Progenitor cell of endocrine pancreas (in vitro differentiated cells): ENCODE results near the gene EMP2. TPM values are rescaled to one million over a fixed set of nuclear protein-coding genes. Genes with fewer than 3 reads are reported as not detected.

Source experiments
- DNase-seq: peaks from one replicate; pipeline ENCODE4 v3.0.0; 2021; ENCODE audit warnings: low spot score; ENCODE audit not compliant: unreplicated experiment
- H3K27ac Mint-ChIP-seq: 2 replicates; pipeline ENCODE4 v1.8.0; 2021; ENCODE audit warnings: mild to moderate bottlenecking, moderate library complexity, mixed read lengths
- H3K27me3 Mint-ChIP-seq: 2 replicates; pipeline ENCODE4 v1.8.0; 2021; ENCODE audit warnings: mixed read lengths
- H3K36me3 Mint-ChIP-seq: 2 replicates; pipeline ENCODE4 v1.8.0; 2022; ENCODE audit warnings: mixed read lengths; ENCODE audit not compliant: insufficient read depth
- H3K4me1 Mint-ChIP-seq: 2 replicates; pipeline ENCODE4 v1.8.0; 2021; ENCODE audit warnings: low read depth, mixed read lengths
- H3K4me3 Mint-ChIP-seq: 2 replicates; pipeline ENCODE4 v1.8.0; 2021; ENCODE audit warnings: low read depth, mild to moderate bottlenecking, moderate library complexity, mixed read lengths
- H3K9me3 Mint-ChIP-seq: 2 replicates; pipeline ENCODE4 v1.8.0; 2021; ENCODE audit warnings: low read depth, mixed read lengths
- CTCF ChIP-seq: fragments of 200-600 bp; sonication (generic); IDR thresholded peaks from one replicate; pipeline ENCODE4 v1.5.0; 2021; ENCODE audit warnings: antibody characterized with exemption, mild to moderate bottlenecking; ENCODE audit not compliant: unreplicated experiment
- total RNA-seq: library from RNA; stranded (reverse); gene quantifications from 2 replicates; pipeline ENCODE4 v1.2.1, GENCODE V29; 2021

The EMP2 gene
- total RNA-seq, 1 donor from 2014 or later = 10.5 TPM

- no peak overlapping the region for H3K27ac Mint-ChIP-seq
- H3K36me3 Mint-ChIP-seq = peaks cover 7% of the 10 kb centered on the region
Measured at GRCh38 chr16:10490141-10490540, 90.3 kb downstream of the EMP2 start.

GRCh38 chr16:10485698-10486382, 94.6 kb downstream of the EMP2 start:
- H3K4me3 Mint-ChIP-seq = no peak overlapping the region
- H3K4me1 Mint-ChIP-seq = peaks cover 2% of the 10 kb centered on the region
- no peak for TF ChIP-seq CTCF
- DNase-seq = no peak
- peaks cover 27% of the 10 kb centered on the region for H3K36me3 Mint-ChIP-seq
- H3K27me3 Mint-ChIP-seq = no peaks in the 10 kb centered on the region
- peaks cover 10% of the 10 kb centered on the region for H3K9me3 Mint-ChIP-seq
- peak overlapping the region; percentile 1 for H3K27ac Mint-ChIP-seq

More at GRCh38 chr16:10490141-10490540, 90.3 kb downstream of the EMP2 start:
- no peaks in the 10 kb centered on the region for H3K27me3 Mint-ChIP-seq
- peaks cover 2% of the 10 kb centered on the region for H3K4me1 Mint-ChIP-seq
- no peak for TF ChIP-seq CTCF
- H3K9me3 Mint-ChIP-seq = peaks cover 16% of the 10 kb centered on the region
- no peak overlapping the region for H3K4me3 Mint-ChIP-seq
- no peak for DNase-seq

GRCh38 chr16:10485159-10485558, 95.2 kb downstream of the EMP2 start:
- H3K4me3 Mint-ChIP-seq = no peak overlapping the region
- H3K4me1 Mint-ChIP-seq = peaks cover 2% of the 10 kb centered on the region
- H3K9me3 Mint-ChIP-seq = peaks cover 10% of the 10 kb centered on the region
- peaks cover 32% of the 10 kb centered on the region for H3K36me3 Mint-ChIP-seq
- no peaks in the 10 kb centered on the region for H3K27me3 Mint-ChIP-seq
- no peak overlapping the region for H3K27ac Mint-ChIP-seq
- no peak for TF ChIP-seq CTCF
- DNase-seq = no peak

- no peaks in the 10 kb centered on the region for H3K27me3 Mint-ChIP-seq
- DNase-seq = no peak
- TF ChIP-seq CTCF = no peak
- H3K4me1 Mint-ChIP-seq = no peaks in the 10 kb centered on the region
- H3K36me3 Mint-ChIP-seq = peaks cover 54% of the 10 kb centered on the region
- peaks cover 13% of the 10 kb centered on the region for H3K9me3 Mint-ChIP-seq
- no peak overlapping the region for H3K4me3 Mint-ChIP-seq
- no peak overlapping the region for H3K27ac Mint-ChIP-seq
Measured at GRCh38 chr16:10480151-10480550, 100.2 kb downstream of the EMP2 start.

Other genes starting within 250 kb of the EMP2 start
- gene ATF7IP2, start 194.5 kb downstream of the EMP2 start, total RNA-seq = 80.7 and 83.0 TPM in 2 replicates
- gene TEKT5, start 114.3 kb upstream of the EMP2 start, total RNA-seq = 0.29 and 0.58 TPM in 2 replicates
- gene NUBP1, start 163.2 kb upstream of the EMP2 start, total RNA-seq = 28.1 TPM in 2 replicates
- 8.5 and 9.4 TPM in 2 replicates for gene TVP23A, start 238.2 kb upstream of the EMP2 start, total RNA-seq